Transverse colon (tissue), 4 donors: Measurements from ENCODE around the gene HDAC9.
"Not testable (repeated sequence)": the region's sequence is repeated elsewhere in the genome, so short reads cannot be mapped to it uniquely, and the experiment has no call there.

Source experiments
- CTCF ChIP-seq, 5 experiments: fragments of 200-600 bp in 3 of 5; fragments of 450-650 bp in 2 of 5; sonication (generic) in 3 of 5; IDR thresholded peaks; 1 replicate in 2 of 5; 2 replicates in 3 of 5; pipeline ENCODE4 v1.5.1; 2016 to 2017; ENCODE audit warnings: antibody characterized with exemption in 5 of 5, inconsistent platforms in 3 of 5, mild to moderate bottlenecking in 2 of 5, moderate library complexity in 1 of 5
- POLR2AphosphoS5 ChIP-seq, 3 donors: sonication (generic); formaldehyde crosslinking; IDR thresholded peaks; one replicate each; pipeline ENCODE4 v1.6.1; 2016; ENCODE audit warnings: antibody characterized with exemption in 3 of 3

GRCh38 chr7:18736012-18736411 lies 240.5 kb downstream of the HDAC9 start:
- TF ChIP-seq CTCF, POLR2AphosphoS5 (IDR thresholded peaks at IDR 0.05): not testable (repeated sequence)
